GM19324 (cell line): ENCODE measurements around the gene NRSN2.
"Not testable (repeated sequence)": the region's sequence is repeated elsewhere in the genome, so short reads cannot be mapped to it uniquely, and the experiment has no call there.

ENCODE experiments used
- ATAC-seq: cut with Tn5 transposase; IDR thresholded peaks from one replicate; pipeline ENCODE4 v1.9.1; 2021; ENCODE audit warnings: mild to moderate bottlenecking, moderate library complexity; ENCODE audit not compliant: unreplicated experiment, low FRiP score

NRSN2 gene

GRCh38 chr20:324177-325044 lies 22.5 kb upstream of the NRSN2 start:
- ATAC-seq, result peak; percentile 63

- ATAC-seq, result peak; percentile 74
Observed at GRCh38 chr20:325045-325888, 21.6 kb upstream of the NRSN2 start, which contains the start of gene SOX12. TSS of gene SOX12 (plus strand) at chr20:325552. CDS start at chr20:325925, 373 bp downstream.

- ATAC-seq, result peak; percentile 6
Observed at GRCh38 chr20:325889-326644, 20.8 kb upstream of the NRSN2 start.

- ATAC-seq, result no peak
Observed at GRCh38 chr20:326645-327185, 20.2 kb upstream of the NRSN2 start.

GRCh38 chr20:327186-328026 lies 19.5 kb upstream of the NRSN2 start:
- ATAC-seq, result no peak

- ATAC-seq, result no peak
Observed at GRCh38 chr20:328027-328974, 18.6 kb upstream of the NRSN2 start.

- ATAC-seq, result no peak
Observed at GRCh38 chr20:328975-329695, 17.8 kb upstream of the NRSN2 start.

- ATAC-seq, result no peak
Observed at GRCh38 chr20:329851-330232, 17.1 kb upstream of the NRSN2 start.

GRCh38 chr20:330233-331149 lies 16.4 kb upstream of the NRSN2 start:
- ATAC-seq, result no peak

- no peak for ATAC-seq
Observed at GRCh38 chr20:334578-334977, 12.3 kb upstream of the NRSN2 start.

GRCh38 chr20:336040-336439 lies 10.9 kb upstream of the NRSN2 start:
- not testable (repeated sequence) for ATAC-seq

- no peak for ATAC-seq
Observed at GRCh38 chr20:341682-342081, 5.2 kb upstream of the NRSN2 start.

- ATAC-seq, result no peak
Observed at GRCh38 chr20:343107-343506, 3.8 kb upstream of the NRSN2 start.

- ATAC-seq, result no peak
Observed at GRCh38 chr20:346033-346639, 775 bp upstream of the NRSN2 start.

- no peak for ATAC-seq
Observed at GRCh38 chr20:347317-347639, 367 bp downstream of the NRSN2 start.

- ATAC-seq, result peak; percentile 84
Observed at GRCh38 chr20:347640-348484, 951 bp downstream of the NRSN2 start.
